Peyer's patch (tissue), 4 donors: Measurements from ENCODE around the gene PDP2.

Source experiments
- POLR2A ChIP-seq, 2 donors: fragments of 450-650 bp; IDR thresholded peaks; one replicate each; pipeline ENCODE4 v1.5.1; 2017; ENCODE audit warnings: antibody characterized with exemption in 2 of 2, mild to moderate bottlenecking in 2 of 2, moderate library complexity in 2 of 2
- TF ChIP-seq, protein P1 (sequence below), 6 experiments: fragments of 450-650 bp in 4 of 6; fragments of 200-600 bp in 2 of 6; sonication (generic) in 1 of 6; IDR thresholded peaks; one replicate each; pipeline ENCODE4 v1.5.1; 2017 to 2019; ENCODE audit warnings: antibody characterized with exemption in 6 of 6, mild to moderate bottlenecking in 3 of 6, moderate library complexity in 1 of 6

DNA sequence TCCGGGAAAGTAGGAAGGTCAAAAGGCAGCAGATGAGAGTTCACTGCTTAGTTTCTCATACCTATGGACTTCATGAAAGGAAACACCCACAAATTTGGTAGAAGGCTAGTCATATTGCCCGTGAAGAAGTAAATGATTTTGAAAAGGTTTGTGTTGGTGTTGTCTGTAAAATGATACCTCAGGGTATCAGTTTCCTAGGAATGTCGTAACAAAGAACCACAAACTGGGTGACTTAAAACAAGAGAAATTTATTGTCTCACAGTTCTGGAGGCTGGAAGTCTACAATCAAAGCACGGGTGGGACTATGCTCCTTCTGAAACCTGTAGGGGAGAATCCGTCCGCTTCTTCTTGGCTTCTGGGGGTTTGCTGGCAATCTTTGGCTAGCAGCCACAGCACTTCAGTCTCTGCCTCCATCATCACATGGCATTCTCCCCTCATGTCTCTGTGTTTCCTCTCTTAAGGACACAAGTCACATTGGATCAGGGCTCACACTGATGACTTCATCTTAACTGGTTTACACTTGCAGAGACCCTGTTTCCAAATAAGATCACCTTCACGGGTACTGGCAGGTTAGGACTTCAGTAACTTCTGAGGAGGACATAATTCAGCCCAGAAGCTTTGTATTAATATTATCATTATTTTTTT, 47.5 kb upstream of the PDP2 start:
- TF ChIP-seq POLR2A (IDR thresholded peaks at IDR 0.05), result no peak
- TF ChIP-seq, protein P1, sequence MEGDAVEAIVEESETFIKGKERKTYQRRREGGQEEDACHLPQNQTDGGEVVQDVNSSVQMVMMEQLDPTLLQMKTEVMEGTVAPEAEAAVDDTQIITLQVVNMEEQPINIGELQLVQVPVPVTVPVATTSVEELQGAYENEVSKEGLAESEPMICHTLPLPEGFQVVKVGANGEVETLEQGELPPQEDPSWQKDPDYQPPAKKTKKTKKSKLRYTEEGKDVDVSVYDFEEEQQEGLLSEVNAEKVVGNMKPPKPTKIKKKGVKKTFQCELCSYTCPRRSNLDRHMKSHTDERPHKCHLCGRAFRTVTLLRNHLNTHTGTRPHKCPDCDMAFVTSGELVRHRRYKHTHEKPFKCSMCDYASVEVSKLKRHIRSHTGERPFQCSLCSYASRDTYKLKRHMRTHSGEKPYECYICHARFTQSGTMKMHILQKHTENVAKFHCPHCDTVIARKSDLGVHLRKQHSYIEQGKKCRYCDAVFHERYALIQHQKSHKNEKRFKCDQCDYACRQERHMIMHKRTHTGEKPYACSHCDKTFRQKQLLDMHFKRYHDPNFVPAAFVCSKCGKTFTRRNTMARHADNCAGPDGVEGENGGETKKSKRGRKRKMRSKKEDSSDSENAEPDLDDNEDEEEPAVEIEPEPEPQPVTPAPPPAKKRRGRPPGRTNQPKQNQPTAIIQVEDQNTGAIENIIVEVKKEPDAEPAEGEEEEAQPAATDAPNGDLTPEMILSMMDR (IDR thresholded peaks at IDR 0.05), result no peak
